ENCODE measurements around the gene KIR2DL4.
"Not testable (repeated sequence)": the region's sequence is repeated elsewhere in the genome, so short reads cannot be mapped to it uniquely, and the experiment has no call there.

GRCh38 chr19:54770511-54770910 is 32.9 kb upstream of the KIR2DL4 start:
- TF ChIP-seq, protein P1, sequence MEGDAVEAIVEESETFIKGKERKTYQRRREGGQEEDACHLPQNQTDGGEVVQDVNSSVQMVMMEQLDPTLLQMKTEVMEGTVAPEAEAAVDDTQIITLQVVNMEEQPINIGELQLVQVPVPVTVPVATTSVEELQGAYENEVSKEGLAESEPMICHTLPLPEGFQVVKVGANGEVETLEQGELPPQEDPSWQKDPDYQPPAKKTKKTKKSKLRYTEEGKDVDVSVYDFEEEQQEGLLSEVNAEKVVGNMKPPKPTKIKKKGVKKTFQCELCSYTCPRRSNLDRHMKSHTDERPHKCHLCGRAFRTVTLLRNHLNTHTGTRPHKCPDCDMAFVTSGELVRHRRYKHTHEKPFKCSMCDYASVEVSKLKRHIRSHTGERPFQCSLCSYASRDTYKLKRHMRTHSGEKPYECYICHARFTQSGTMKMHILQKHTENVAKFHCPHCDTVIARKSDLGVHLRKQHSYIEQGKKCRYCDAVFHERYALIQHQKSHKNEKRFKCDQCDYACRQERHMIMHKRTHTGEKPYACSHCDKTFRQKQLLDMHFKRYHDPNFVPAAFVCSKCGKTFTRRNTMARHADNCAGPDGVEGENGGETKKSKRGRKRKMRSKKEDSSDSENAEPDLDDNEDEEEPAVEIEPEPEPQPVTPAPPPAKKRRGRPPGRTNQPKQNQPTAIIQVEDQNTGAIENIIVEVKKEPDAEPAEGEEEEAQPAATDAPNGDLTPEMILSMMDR (conservative IDR thresholded peaks at IDR 0.05; ENCODE audit: low read length) = not testable (repeated sequence)
- not testable (repeated sequence) for TF ChIP-seq EZH2phosphoT487 (IDR thresholded peaks at IDR 0.05; ENCODE audit: borderline replicate concordance, low read depth, low read length)

Measured in OCI-LY7 (cell line).